Measurements from ENCODE around the gene OR2B2. TPM values are rescaled to one million over a fixed set of nuclear protein-coding genes. Genes with fewer than 3 reads are reported as not detected.

Gene OR2B2
- total RNA-seq, 6 experiments from 2014 or later = not detected

DNA sequence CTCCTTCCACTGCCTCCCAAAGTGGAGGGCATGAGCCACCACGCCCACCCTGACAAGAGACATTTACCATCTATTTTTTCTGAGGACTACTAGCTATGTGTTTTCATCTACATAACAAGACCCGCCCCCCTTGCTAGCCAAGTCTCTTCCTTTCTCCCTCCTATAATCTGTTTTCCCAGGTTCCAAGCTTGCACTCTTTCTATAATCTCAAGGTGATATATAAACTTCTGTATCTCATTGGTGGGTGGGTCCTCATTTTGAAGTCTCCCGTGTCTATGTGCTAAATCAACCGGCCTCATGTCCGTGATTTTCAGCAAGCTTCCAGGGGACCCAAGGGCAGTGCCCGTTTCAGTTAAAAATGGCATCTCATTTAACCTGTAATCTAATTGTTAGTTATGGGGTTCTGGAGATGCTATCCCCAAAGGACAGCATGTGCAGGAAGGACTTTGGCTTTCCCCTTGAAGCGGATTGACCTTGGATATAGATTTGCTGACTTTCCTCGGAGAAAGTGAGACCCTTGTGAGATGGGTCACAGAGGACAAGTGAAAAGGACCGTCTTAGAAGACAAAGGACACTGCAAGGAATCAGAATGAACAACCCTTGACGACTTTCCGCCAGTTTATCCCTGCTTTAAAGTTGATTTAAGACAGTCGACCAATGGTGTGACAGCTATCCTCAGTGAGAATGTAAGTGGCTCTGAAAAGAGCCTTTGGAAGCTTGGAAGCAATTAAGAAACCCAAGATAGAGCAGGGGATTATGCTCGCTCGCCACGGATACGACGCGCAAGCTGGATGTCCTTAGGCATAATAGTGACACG, 22.4 kb downstream of the OR2B2 start:
- WGBS (ENCODE audit: insufficient coverage, low coverage, low lambda C conversion rate, missing lambda C conversion rate) = 44% methylated on average over 19 of the region's 19 CpGs
- Histone ChIP-seq H3K36me3 (no peaks in the 10 kb centered on the region), H3K9me3 (no peaks in the 10 kb centered on the region), H3K27ac (no peak overlapping the region), H3K4me1 (peaks cover 0 to 3% (median 0%) of the 10 kb centered on the region in 4 donors), H3K4me3 (peak overlapping the region in 1 of 3 donors; percentile 37), H3K27me3 (no peaks in the 10 kb centered on the region)
- DNase-seq (no peak), ATAC-seq (no peak)
- intact Hi-C loops (cut with DNase I) = no loop called here
- TF ChIP-seq, protein P1, sequence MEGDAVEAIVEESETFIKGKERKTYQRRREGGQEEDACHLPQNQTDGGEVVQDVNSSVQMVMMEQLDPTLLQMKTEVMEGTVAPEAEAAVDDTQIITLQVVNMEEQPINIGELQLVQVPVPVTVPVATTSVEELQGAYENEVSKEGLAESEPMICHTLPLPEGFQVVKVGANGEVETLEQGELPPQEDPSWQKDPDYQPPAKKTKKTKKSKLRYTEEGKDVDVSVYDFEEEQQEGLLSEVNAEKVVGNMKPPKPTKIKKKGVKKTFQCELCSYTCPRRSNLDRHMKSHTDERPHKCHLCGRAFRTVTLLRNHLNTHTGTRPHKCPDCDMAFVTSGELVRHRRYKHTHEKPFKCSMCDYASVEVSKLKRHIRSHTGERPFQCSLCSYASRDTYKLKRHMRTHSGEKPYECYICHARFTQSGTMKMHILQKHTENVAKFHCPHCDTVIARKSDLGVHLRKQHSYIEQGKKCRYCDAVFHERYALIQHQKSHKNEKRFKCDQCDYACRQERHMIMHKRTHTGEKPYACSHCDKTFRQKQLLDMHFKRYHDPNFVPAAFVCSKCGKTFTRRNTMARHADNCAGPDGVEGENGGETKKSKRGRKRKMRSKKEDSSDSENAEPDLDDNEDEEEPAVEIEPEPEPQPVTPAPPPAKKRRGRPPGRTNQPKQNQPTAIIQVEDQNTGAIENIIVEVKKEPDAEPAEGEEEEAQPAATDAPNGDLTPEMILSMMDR (IDR thresholded peaks at IDR 0.05) = no peak
- no peak for TF ChIP-seq POLR2A (IDR thresholded peaks at IDR 0.05)

DNA sequence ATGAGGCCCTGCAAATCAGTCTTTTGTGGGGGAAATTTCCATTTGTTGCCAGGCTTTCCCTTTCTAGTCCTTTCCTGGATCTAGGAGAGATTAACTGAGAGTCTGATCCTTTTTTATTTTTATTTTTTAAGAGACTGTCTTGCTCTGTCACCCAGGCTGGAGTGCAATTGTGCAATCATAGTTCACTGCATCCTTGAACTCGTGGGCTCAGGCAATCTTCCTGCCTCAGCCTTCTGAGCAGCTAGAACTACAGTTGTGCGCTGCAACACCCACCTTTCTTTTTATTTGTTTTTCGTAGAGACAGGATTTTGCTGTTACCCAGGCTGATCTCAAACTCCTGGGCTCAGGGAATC, 22.9 kb downstream of the OR2B2 start:
- no peaks in the 10 kb centered on the region for H3K36me3 ChIP-seq
- H3K27me3 ChIP-seq = no peaks in the 10 kb centered on the region
- TF ChIP-seq, protein P1 (IDR thresholded peaks at IDR 0.05) = no peak
- TF ChIP-seq POLR2A (IDR thresholded peaks at IDR 0.05) = no peak
- intact Hi-C loops (cut with DNase I) = no loop called here
- no peaks in the 10 kb centered on the region for H3K9me3 ChIP-seq
- peaks cover 0 to 3% (median 0%) of the 10 kb centered on the region in 4 donors for H3K4me1 ChIP-seq
- ATAC-seq (no peak), DNase-seq (no peak)
- whole genome bisulfite sequencing (ENCODE audit: insufficient coverage, low coverage, low lambda C conversion rate, missing lambda C conversion rate) = 48% methylated on average over 3 of the region's 3 CpGs
- no peak overlapping the region for H3K27ac ChIP-seq
- H3K4me3 ChIP-seq = no peak overlapping the region

DNA sequence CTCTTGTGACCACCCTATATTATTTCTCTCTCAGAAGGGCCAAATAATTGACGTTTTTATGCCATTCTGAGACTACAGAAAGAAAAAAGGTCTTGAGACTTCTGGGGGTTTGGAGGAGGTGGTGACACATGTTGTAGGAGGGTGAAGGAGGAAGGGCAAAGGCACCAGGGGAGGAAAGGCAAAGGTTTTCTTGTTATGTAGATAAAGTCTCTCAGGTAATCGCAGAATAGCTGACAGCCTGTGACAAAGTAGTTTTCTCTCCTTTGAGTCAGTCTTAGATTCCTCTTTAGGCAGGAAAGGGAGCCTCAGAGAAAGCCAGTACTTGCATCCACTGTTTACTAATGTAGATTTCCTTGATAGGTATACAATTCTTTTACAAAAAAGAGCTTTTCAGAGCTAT, 23.6 kb downstream of the OR2B2 start:
- no peaks in the 10 kb centered on the region for H3K9me3 ChIP-seq
- no peak overlapping the region for H3K27ac ChIP-seq
- intact Hi-C loops (cut with DNase I) = no loop called here
- peaks cover 0 to under 1% (median 0%) of the 10 kb centered on the region in 4 donors for H3K4me1 ChIP-seq
- H3K27me3 ChIP-seq = no peaks in the 10 kb centered on the region
- no peak overlapping the region for H3K4me3 ChIP-seq
- H3K36me3 ChIP-seq = no peaks in the 10 kb centered on the region
- DNase-seq = no peak
- 78% methylated on average over 2 of the region's 2 CpGs for WGBS (ENCODE audit: insufficient coverage, low coverage, low lambda C conversion rate, missing lambda C conversion rate)
- ATAC-seq = no peak
- TF ChIP-seq, protein P1 (IDR thresholded peaks at IDR 0.05) = no peak
- TF ChIP-seq POLR2A (IDR thresholded peaks at IDR 0.05) = no peak

DNA sequence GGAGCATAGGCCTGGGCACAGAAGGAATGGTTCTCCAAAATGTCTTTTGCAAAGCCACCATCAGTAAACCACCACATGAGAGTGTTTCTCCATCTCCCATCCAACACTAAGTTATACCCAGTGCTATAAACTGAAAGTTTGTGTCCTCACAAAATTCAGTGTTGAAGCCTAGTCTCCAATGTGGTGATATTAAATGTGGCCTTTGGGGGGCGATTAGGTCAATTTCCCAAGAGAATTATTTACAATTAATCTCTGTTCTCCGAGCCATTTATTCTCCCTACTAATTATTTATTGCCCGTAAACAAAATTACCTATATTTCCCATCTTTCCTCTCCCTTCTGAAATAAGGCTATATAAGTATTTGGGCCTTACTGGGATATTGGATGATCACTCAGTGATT, 26.1 kb downstream of the OR2B2 start:
- ATAC-seq = no peak
- Histone ChIP-seq H3K36me3 (no peaks in the 10 kb centered on the region), H3K4me3 (no peak overlapping the region), H3K9me3 (no peaks in the 10 kb centered on the region), H3K4me1 (no peaks in the 10 kb centered on the region), H3K27ac (no peak overlapping the region), H3K27me3 (no peaks in the 10 kb centered on the region)
- DNase-seq = no peak
- intact Hi-C loops (cut with DNase I) = no loop called here
- TF ChIP-seq, protein P1 (IDR thresholded peaks at IDR 0.05) = no peak
- no peak for TF ChIP-seq POLR2A (IDR thresholded peaks at IDR 0.05)
- WGBS (ENCODE audit: insufficient coverage, low coverage, low lambda C conversion rate, missing lambda C conversion rate) = 77% methylated on average over 3 of the region's 3 CpGs

Data from right lobe of liver (tissue), 6 donors.